OCI-LY3 (cell line): ENCODE results near the gene GPR87.
A peak's percentile ranks its signal among the peaks of the same experiment; 100 is the strongest.

Source experiments
- H2AFZ ChIP-seq: fragments of 200-600, 300-600 bp; shearing (Covaris generic); 2 replicates; pipeline ENCODE4 v1.6.0; 2014; ENCODE audit warnings: antibody characterized with exemption, low read depth, low read length
- H3K27ac ChIP-seq: fragments of 200-600, 300-600 bp; sonication (generic); 2 replicates; pipeline ENCODE4 v1.5.1; 2014; ENCODE audit warnings: mild to moderate bottlenecking, low read length, moderate library complexity, mixed read lengths
- H3K27me3 ChIP-seq: fragments of 200-600, 300-600 bp; sonication (generic); 2 replicates; pipeline ENCODE4 v1.6.1; 2014; ENCODE audit warnings: low read depth, low read length, mixed read lengths
- H3K36me3 ChIP-seq: fragments of 200-600, 300-600 bp; sonication (generic); replicated peaks from 2 replicates; pipeline ENCODE3; 2014; ENCODE audit warnings: low read depth, low read length, mixed read lengths
- H3K4me1 ChIP-seq: fragments of 300-600, 200-600 bp; sonication (generic); 2 replicates; pipeline ENCODE4 v1.6.1; 2014; ENCODE audit warnings: low read length, mixed read lengths
- H3K4me2 ChIP-seq: fragments of 200-600, 300-600 bp; sonication (generic); 2 replicates; pipeline ENCODE4 v1.6.1; 2014; ENCODE audit warnings: low read length, mixed read lengths
- H3K4me3 ChIP-seq: fragments of 300-600, 200-600 bp; sonication (generic); 2 replicates; pipeline ENCODE4 v1.5.1; 2014; ENCODE audit warnings: antibody characterized with exemption, mild to moderate bottlenecking, low read length, moderate library complexity
- H3K79me2 ChIP-seq: fragments of 300-600, 200-600 bp; shearing (Covaris generic); 2 replicates; pipeline ENCODE4 v1.6.1; 2014; ENCODE audit warnings: mild to moderate bottlenecking, low read length, mixed read lengths
- H3K9ac ChIP-seq: fragments of 300-600, 200-600 bp; shearing (Covaris generic); 2 replicates; pipeline ENCODE4 v1.6.0; 2014; ENCODE audit warnings: mild to moderate bottlenecking, low read length, moderate library complexity
- H3K9me3 ChIP-seq: fragments of 200-600, 300-600 bp; shearing (Covaris generic); 2 replicates; pipeline ENCODE4 v1.6.1; 2014; ENCODE audit warnings: low read length, mixed read lengths; ENCODE audit not compliant: insufficient read depth
- H4K20me1 ChIP-seq: fragments of 200-600, 300-600 bp; sonication (generic); 2 replicates; pipeline ENCODE4 v1.6.1; 2016; ENCODE audit warnings: low read length, mixed read lengths; ENCODE audit not compliant: insufficient read depth
- CTCF ChIP-seq: fragments of 200-600, 300-600 bp; sonication (generic); IDR thresholded peaks from 2 replicates; pipeline ENCODE4 v1.5.1; 2014; ENCODE audit warnings: antibody characterized with exemption, low read length, low read depth
- EZH2phosphoT487 ChIP-seq: fragments of 200-600 bp; shearing (Covaris generic); IDR thresholded peaks from 2 replicates; pipeline ENCODE4 v1.6.1; 2018; ENCODE audit warnings: antibody characterized with exemption, mixed run types, low read depth

GPR87 gene

DNA sequence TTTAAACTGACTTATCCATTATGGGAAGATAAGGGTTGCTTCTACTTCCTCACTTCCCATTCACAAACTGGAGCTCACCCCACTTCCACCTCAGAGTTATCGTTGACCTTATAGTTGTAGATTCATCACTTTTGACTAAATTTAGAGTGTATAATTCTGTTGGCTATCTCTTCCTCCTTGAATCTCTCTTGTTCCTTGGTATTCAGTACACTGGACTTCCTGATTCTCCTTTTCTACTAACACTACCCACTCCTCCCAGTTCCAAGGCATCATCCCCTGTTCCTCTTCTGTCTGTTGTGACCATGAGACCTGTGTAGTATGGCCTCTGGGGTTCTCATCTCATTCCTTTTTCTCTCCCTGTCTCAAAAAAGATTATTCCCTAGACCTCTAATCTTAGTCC is 5.9 kb upstream of the GPR87 start:
- no peaks in the 10 kb centered on the region for H4K20me1 ChIP-seq
- H3K79me2 ChIP-seq: no peaks in the 10 kb centered on the region
- no peaks in the 10 kb centered on the region for H3K27me3 ChIP-seq
- no peak overlapping the region for H3K27ac ChIP-seq
- no peaks in the 10 kb centered on the region for H3K36me3 ChIP-seq
- TF ChIP-seq EZH2phosphoT487: no peak
- TF ChIP-seq CTCF: no peak
- no peaks in the 10 kb centered on the region for H3K9me3 ChIP-seq
- no peak overlapping the region for H2AFZ ChIP-seq
- peaks cover 35% of the 10 kb centered on the region for H3K4me1 ChIP-seq
- no peak overlapping the region for H3K4me3 ChIP-seq
- no peak overlapping the region for H3K4me2 ChIP-seq
- no peak overlapping the region for H3K9ac ChIP-seq

DNA sequence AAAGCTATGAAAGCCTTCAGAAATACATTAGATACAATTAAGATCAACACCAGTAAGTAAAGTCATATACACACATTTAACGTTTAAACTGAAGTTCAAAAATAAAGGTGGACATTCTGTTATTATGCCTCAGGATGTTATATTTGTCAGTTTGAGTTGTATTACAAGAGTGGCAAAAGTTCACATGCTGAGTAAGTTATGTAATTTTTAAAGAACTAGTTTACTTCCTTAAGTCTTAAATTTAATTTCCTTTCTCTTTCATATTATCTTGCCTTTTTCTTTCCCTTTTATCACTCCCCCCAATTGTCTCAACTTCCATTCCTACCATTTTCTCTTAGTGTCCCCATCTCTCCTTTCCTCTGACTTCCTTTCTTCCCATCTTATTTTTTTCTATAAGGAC is 4.9 kb upstream of the GPR87 start:
- no peaks in the 10 kb centered on the region for H3K79me2 ChIP-seq
- H3K27me3 ChIP-seq: no peaks in the 10 kb centered on the region
- H3K36me3 ChIP-seq: no peaks in the 10 kb centered on the region
- H3K4me2 ChIP-seq: no peak overlapping the region
- peaks cover 39% of the 10 kb centered on the region for H3K4me1 ChIP-seq
- H3K9me3 ChIP-seq: no peaks in the 10 kb centered on the region
- TF ChIP-seq CTCF (no peak), EZH2phosphoT487 (no peak)
- no peaks in the 10 kb centered on the region for H4K20me1 ChIP-seq
- H2AFZ ChIP-seq: no peak overlapping the region
- no peak overlapping the region for H3K27ac ChIP-seq
- H3K4me3 ChIP-seq: no peak overlapping the region
- no peak overlapping the region for H3K9ac ChIP-seq

GRCh38 chr3:151320131-151320530 is 3.5 kb upstream of the GPR87 start:
- Histone ChIP-seq H3K27ac (no peak overlapping the region), H3K36me3 (no peaks in the 10 kb centered on the region), H3K9me3 (no peaks in the 10 kb centered on the region), H2AFZ (no peak overlapping the region), H3K4me3 (no peak overlapping the region), H3K4me1 (peaks cover 39% of the 10 kb centered on the region), H4K20me1 (no peaks in the 10 kb centered on the region), H3K4me2 (peak overlapping the region; percentile 38), H3K9ac (no peak overlapping the region), H3K79me2 (no peaks in the 10 kb centered on the region), H3K27me3 (no peaks in the 10 kb centered on the region)
- TF ChIP-seq CTCF (no peak), EZH2phosphoT487 (no peak)

DNA sequence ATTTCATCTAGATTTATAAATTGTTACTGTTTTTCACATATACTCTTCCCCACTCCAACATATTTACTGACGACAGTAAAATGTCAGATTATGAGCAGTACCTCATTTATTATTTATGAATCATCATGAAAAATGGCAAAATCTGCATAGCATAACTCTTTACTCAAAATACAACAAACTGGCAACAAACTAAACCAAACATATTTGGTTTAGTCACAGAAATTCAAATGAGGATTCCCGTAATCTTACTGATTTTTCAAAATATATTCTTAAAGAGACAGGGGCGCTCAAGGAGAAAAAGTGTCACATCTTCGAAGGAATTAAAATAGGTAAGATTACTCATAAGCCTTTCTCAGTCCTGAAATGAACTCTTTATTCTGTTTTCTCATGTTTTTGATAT is 3.0 kb upstream of the GPR87 start:
- no peak overlapping the region for H3K9ac ChIP-seq
- no peaks in the 10 kb centered on the region for H3K9me3 ChIP-seq
- no peak overlapping the region for H2AFZ ChIP-seq
- no peaks in the 10 kb centered on the region for H3K79me2 ChIP-seq
- TF ChIP-seq EZH2phosphoT487 (no peak), CTCF (no peak)
- H4K20me1 ChIP-seq: no peaks in the 10 kb centered on the region
- H3K27ac ChIP-seq: no peak overlapping the region
- H3K4me2 ChIP-seq: peak overlapping the region; percentile 38
- peak overlapping the region; percentile 27; the same call in 1 of the 2 replicates for H3K4me3 ChIP-seq
- peaks cover 38% of the 10 kb centered on the region for H3K4me1 ChIP-seq
- no peaks in the 10 kb centered on the region for H3K27me3 ChIP-seq
- H3K36me3 ChIP-seq: no peaks in the 10 kb centered on the region
